Measurements from ENCODE around the gene EPHB1.

DNA sequence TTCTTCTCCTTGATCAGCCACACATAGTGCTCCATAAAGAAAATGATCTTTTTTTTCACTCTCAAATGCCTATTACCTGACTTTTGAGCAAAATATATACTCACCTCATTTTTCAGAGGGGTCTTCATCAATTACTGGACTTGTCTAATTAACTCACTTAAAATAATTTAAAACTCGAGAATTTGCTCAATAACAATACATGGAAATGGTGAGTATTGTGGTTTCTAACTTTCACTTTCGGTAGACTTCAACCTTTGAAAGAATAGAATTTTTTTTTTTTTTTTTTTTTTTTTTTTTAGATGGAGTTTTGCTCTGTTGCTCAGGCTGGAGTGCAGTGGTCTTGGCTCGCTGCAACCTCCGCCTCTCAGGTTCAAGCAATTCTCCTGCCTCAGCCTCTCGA is 17.7 kb upstream of the EPHB1 start:
- TF ChIP-seq, protein P1, sequence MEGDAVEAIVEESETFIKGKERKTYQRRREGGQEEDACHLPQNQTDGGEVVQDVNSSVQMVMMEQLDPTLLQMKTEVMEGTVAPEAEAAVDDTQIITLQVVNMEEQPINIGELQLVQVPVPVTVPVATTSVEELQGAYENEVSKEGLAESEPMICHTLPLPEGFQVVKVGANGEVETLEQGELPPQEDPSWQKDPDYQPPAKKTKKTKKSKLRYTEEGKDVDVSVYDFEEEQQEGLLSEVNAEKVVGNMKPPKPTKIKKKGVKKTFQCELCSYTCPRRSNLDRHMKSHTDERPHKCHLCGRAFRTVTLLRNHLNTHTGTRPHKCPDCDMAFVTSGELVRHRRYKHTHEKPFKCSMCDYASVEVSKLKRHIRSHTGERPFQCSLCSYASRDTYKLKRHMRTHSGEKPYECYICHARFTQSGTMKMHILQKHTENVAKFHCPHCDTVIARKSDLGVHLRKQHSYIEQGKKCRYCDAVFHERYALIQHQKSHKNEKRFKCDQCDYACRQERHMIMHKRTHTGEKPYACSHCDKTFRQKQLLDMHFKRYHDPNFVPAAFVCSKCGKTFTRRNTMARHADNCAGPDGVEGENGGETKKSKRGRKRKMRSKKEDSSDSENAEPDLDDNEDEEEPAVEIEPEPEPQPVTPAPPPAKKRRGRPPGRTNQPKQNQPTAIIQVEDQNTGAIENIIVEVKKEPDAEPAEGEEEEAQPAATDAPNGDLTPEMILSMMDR (conservative IDR thresholded peaks at IDR 0.05): no peak
- TF ChIP-seq ZFX (IDR thresholded peaks at IDR 0.05): no peak

Data from C4-2B (cell line).